Measurements from ENCODE around the gene TRAK2. TPM values are rescaled to one million over a fixed set of nuclear protein-coding genes. Genes with fewer than 3 reads are reported as not detected.

Gene TRAK2
- total RNA-seq, 1 experiment from 2014 or later = 15.2 TPM

GRCh38 chr2:201490291-201490690 is 39.0 kb upstream of the TRAK2 start:
- no peak for DNase-seq (ENCODE audit: low read depth, low spot score)
- Histone ChIP-seq H3K27ac (ENCODE audit: low read depth, low read length) (no peak overlapping the region), H3K4me2 (ENCODE audit: low read length) (no peak overlapping the region), H3K9ac (ENCODE audit: low read length) (no peak overlapping the region), H3K36me3 (ENCODE audit: control insufficient read depth in 1 of 2, insufficient read depth in 2 of 2, low read length in 2 of 2) (no peaks in the 10 kb centered on the region), H3K9me3 (ENCODE audit: control insufficient read depth in 1 of 2, insufficient read depth in 1 of 2, low read depth in 1 of 2, low read length in 2 of 2) (no peaks in the 10 kb centered on the region), H3K4me1 (ENCODE audit: control insufficient read depth in 1 of 2, insufficient read depth in 2 of 2, low read length in 2 of 2) (no peaks in the 10 kb centered on the region), H3K9me2 (ENCODE audit: insufficient read depth) (no peaks in the 10 kb centered on the region), H4K20me1 (ENCODE audit: insufficient read depth) (no peaks in the 10 kb centered on the region), H3K27me3 (ENCODE audit: insufficient read depth, low read length) (no peaks in the 10 kb centered on the region), H3K79me2 (ENCODE audit: insufficient read depth, low read length) (no peaks in the 10 kb centered on the region), H3K4me3 (replicated peaks in 1 of 2; ENCODE audit: low read depth in 1 of 2, low read length in 2 of 2) (no peak overlapping the region), H2AFZ (ENCODE audit: low read depth, low read length, poor library complexity, severe bottlenecking) (no peak overlapping the region)
- intact Hi-C loops (cut with micrococcal nuclease) = no loop called here
- ATAC-seq = no peak
- CTCF ChIA-PET = no interaction called here
- POLR2A ChIA-PET = no interaction called here
- RAD21 ChIA-PET (ENCODE audit: low non-redundant PET in 1 of 2, low total read pairs in 2 of 2, uncharacterized antibody in 2 of 2, unreplicated experiment in 2 of 2) = no interaction called here
- TF ChIP-seq POLR2A (IDR thresholded peaks at IDR 0.05; ENCODE audit: borderline replicate concordance, extremely low read depth, insufficient read depth, insufficient read length) (no peak), REST (IDR thresholded peaks at IDR 0.05; ENCODE audit: low read depth) (no peak), SRF (IDR thresholded peaks at IDR 0.05; ENCODE audit: low read depth) (no peak), JUND (IDR thresholded peaks at IDR 0.05) (no peak), CTCF (IDR thresholded peaks at IDR 0.05 in 2 of 3, conservative IDR thresholded peaks at IDR 0.05 in 1 of 3; ENCODE audit: borderline replicate concordance in 1 of 3, insufficient read depth in 1 of 3, low read depth in 2 of 3, low read length in 2 of 3) (no peak), YY1 (IDR thresholded peaks at IDR 0.05; ENCODE audit: extremely low read depth, insufficient replicate concordance, low read depth, low read length) (no peak), MAX (IDR thresholded peaks at IDR 0.05) (no peak), ZFX (IDR thresholded peaks at IDR 0.05) (no peak), ELF1 (IDR thresholded peaks at IDR 0.05; ENCODE audit: borderline replicate concordance, low read depth) (no peak), SIN3A (IDR thresholded peaks at IDR 0.05; ENCODE audit: low read depth) (no peak), ZNF274 (IDR thresholded peaks at IDR 0.05; ENCODE audit: low read depth, low read length) (no peak)
- no TSS peak for BruUV-seq (replicated peaks)
